ENCODE measurements around the gene GADL1. TPM values are rescaled to one million over a fixed set of nuclear protein-coding genes. Genes with fewer than 3 reads are reported as not detected.
A peak's percentile ranks its signal among the peaks of the same experiment; 100 is the strongest.

GADL1 gene
- total RNA-seq, 4 donors from 2014 or later: 0.13 to 0.55 (median 0.42) TPM

DNA sequence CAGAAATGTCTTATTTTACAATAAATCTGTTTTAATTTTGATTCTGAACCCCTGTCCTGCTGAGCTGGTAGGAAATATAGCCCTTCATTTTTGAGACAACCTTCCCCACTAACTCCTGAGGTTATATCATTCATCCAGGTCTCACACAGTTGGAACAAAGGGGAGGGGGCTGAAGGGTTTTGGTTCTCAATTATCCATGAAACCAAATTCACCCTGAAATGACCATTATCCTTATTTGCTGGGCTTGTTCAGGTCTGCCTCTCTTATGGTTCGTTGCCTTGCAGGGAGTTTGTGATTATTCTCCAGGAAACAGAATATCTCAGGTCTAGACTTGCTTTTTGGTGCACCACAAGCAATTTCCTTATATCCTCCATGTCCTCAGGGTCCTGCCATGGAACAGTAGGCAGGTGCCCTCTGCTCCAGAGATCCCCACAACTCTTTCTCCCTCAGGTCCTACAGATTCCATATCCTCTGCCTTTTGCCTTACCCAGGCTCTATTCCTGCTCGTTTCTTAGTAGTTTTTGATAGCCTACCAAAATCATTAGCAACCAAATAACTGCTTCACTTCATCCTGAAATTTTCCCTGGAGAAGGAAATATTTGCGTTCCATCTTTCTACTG, 193.6 kb downstream of the GADL1 start:
- H3K27me3 ChIP-seq: no peaks in the 10 kb centered on the region
- H3K4me3 ChIP-seq: no peak overlapping the region
- H3K27ac ChIP-seq: no peak overlapping the region
- ATAC-seq (no peak), DNase-seq (no peak)
- no peaks in the 10 kb centered on the region for H3K36me3 ChIP-seq
- TF ChIP-seq, protein P1, sequence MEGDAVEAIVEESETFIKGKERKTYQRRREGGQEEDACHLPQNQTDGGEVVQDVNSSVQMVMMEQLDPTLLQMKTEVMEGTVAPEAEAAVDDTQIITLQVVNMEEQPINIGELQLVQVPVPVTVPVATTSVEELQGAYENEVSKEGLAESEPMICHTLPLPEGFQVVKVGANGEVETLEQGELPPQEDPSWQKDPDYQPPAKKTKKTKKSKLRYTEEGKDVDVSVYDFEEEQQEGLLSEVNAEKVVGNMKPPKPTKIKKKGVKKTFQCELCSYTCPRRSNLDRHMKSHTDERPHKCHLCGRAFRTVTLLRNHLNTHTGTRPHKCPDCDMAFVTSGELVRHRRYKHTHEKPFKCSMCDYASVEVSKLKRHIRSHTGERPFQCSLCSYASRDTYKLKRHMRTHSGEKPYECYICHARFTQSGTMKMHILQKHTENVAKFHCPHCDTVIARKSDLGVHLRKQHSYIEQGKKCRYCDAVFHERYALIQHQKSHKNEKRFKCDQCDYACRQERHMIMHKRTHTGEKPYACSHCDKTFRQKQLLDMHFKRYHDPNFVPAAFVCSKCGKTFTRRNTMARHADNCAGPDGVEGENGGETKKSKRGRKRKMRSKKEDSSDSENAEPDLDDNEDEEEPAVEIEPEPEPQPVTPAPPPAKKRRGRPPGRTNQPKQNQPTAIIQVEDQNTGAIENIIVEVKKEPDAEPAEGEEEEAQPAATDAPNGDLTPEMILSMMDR (IDR thresholded peaks at IDR 0.05 in 4 of 5, conservative IDR thresholded peaks at IDR 0.05 in 1 of 5): no peak
- no peak for TF ChIP-seq POLR2A (IDR thresholded peaks at IDR 0.05)
- H3K4me1 ChIP-seq: peaks cover 16 to 18% of the 10 kb centered on the region in 2 donors
- intact Hi-C loops (cut with DNase I; ENCODE audit: low total_unique reads) (no loop called here), in situ Hi-C loops (cut with MboI; ENCODE audit: low sequenced_read_pairs in 4 of 4) (no loop called here)
- H3K9me3 ChIP-seq: no peaks in the 10 kb centered on the region

DNA sequence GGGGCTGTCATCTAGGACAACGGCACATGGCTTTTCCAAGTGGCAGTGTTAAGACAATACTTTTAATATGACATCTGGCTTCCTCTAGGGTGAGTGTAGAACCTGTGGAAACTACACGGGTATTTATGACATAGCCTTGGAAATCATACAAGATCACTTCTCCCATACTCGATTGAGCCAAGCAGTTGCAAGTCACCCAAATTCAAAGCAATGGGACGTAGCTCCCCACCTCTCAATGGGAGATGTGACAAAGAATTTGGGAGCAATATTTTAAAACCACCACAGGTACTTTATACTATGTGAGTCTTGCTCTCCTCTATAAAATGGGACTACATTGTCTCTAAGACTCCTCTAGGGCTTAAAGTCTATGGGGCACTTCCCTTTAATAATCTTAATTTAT, 194.5 kb downstream of the GADL1 start:
- Histone ChIP-seq H3K4me3 (no peak overlapping the region), H3K9me3 (no peaks in the 10 kb centered on the region), H3K27ac (no peak overlapping the region), H3K4me1 (peaks cover 20 to 26% of the 10 kb centered on the region in 2 donors), H3K36me3 (no peaks in the 10 kb centered on the region), H3K27me3 (no peaks in the 10 kb centered on the region)
- intact Hi-C loops (cut with DNase I; ENCODE audit: low total_unique reads) (loop anchor here (5.0 to 10.0 kb wide), 4 partner anchors 185 to 583 kb away; no protein-coding TSS in a partner anchor), in situ Hi-C loops (cut with MboI; ENCODE audit: low sequenced_read_pairs in 4 of 4) (loop anchor here in 3 of 4 donors (10.0 to 25.0 kb wide), 4 partner anchors 188 to 663 kb away; no protein-coding TSS in a partner anchor)
- ATAC-seq (no peak), DNase-seq (no peak)
- TF ChIP-seq, protein P1 (IDR thresholded peaks at IDR 0.05 in 4 of 5, conservative IDR thresholded peaks at IDR 0.05 in 1 of 5): no peak
- TF ChIP-seq POLR2A (IDR thresholded peaks at IDR 0.05): no peak

DNA sequence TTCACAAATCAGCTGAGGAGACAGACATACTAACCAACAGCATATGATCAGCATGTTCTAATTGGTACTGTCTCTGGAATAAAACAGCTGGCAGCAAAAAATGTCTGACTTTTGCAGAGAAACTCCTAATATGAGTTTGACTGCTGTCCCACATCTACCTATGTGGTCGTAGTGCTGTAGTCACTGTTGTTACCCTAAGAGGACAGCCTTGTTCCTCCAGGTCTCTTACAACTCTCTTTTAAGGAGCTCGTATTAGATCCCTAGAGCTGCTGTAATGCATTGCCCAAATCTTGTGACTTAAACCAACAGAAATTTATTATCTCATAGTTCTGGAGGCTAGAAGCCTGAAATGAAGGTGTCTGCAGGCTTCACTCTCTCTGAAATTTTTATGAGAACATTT, 195.9 kb downstream of the GADL1 start:
- Histone ChIP-seq H3K36me3 (no peaks in the 10 kb centered on the region), H3K9me3 (no peaks in the 10 kb centered on the region), H3K4me3 (no peak overlapping the region), H3K27me3 (no peaks in the 10 kb centered on the region), H3K4me1 (peaks cover 25 to 35% of the 10 kb centered on the region in 2 donors), H3K27ac (no peak overlapping the region)
- intact Hi-C loops (cut with DNase I; ENCODE audit: low total_unique reads): loop anchor here (5.0 to 10.0 kb wide), 4 partner anchors 184 to 581 kb away; no protein-coding TSS in a partner anchor
- ATAC-seq: no peak
- in situ Hi-C loops (cut with MboI; ENCODE audit: low sequenced_read_pairs in 4 of 4): loop anchor here in 3 of 4 donors (10.0 to 25.0 kb wide), 4 partner anchors 186 to 661 kb away; no protein-coding TSS in a partner anchor
- TF ChIP-seq POLR2A (IDR thresholded peaks at IDR 0.05): no peak
- TF ChIP-seq, protein P1 (IDR thresholded peaks at IDR 0.05 in 4 of 5, conservative IDR thresholded peaks at IDR 0.05 in 1 of 5): no peak
- no peak for DNase-seq

DNA sequence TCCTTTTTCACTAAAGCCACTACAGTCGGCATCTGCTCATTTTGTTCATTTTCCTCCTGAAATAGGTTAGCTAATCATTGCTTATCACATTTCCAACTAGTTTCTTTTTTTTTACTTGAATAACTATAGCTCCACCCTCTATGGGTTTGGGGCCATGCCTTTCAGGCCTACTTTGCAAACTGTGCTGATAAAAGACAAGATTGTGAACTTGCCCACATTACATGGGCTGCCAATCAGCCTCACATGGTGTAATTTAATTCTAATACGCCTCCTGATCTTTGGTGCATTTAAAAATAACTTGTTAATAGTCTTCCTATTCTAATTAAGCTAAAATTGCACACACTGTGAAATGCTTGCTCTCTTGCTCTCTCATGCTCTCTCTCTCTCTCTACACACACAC, 197.6 kb downstream of the GADL1 start:
- DNase-seq (no peak), ATAC-seq (peak in 1 of 2 donors; percentile 40)
- Histone ChIP-seq H3K4me3 (no peak overlapping the region), H3K36me3 (peaks cover 0 to 8% of the 10 kb centered on the region in 2 donors), H3K27ac (peak overlapping the region; percentile 29 to 71 (median 38)), H3K27me3 (no peaks in the 10 kb centered on the region), H3K4me1 (peaks cover 28 to 35% of the 10 kb centered on the region in 2 donors), H3K9me3 (no peaks in the 10 kb centered on the region)
- intact Hi-C loops (cut with DNase I; ENCODE audit: low total_unique reads): loop anchor here (5.0 to 10.0 kb wide), 4 partner anchors 182 to 580 kb away; no protein-coding TSS in a partner anchor
- in situ Hi-C loops (cut with MboI; ENCODE audit: low sequenced_read_pairs in 4 of 4): loop anchor here in 3 of 4 donors (10.0 to 25.0 kb wide), 4 partner anchors 185 to 660 kb away; no protein-coding TSS in a partner anchor
- TF ChIP-seq, protein P1 (IDR thresholded peaks at IDR 0.05 in 4 of 5, conservative IDR thresholded peaks at IDR 0.05 in 1 of 5): no peak
- TF ChIP-seq POLR2A (IDR thresholded peaks at IDR 0.05): no peak

All from gastrocnemius medialis (tissue), 4 donors.